Inferior parietal cortex (tissue), 1 donor: ENCODE data around the gene POTEB2.
"Not testable (repeated sequence)": the region's sequence is repeated elsewhere in the genome, so short reads cannot be mapped to it uniquely, and the experiment has no call there.

ENCODE experiments used
- DNase-seq: peaks from one replicate; pipeline ENCODE4 v3.0.0-alpha.2; 2016; ENCODE audit errors: extremely low spot score

The POTEB2 gene

GRCh38 chr15:20866214-20866613 is at the start of gene POTEB2:
Gene POTEB2 (minus strand): TSS chr15:20866314. CDS start chr15:20866281, 33 bp downstream.
- not testable (repeated sequence) for DNase-seq

GRCh38 chr15:20879916-20880315 is 13.8 kb upstream of the POTEB2 start:
- DNase-seq: not testable (repeated sequence)

GRCh38 chr15:20878464-20878863 is 12.3 kb upstream of the POTEB2 start:
- DNase-seq: not testable (repeated sequence)

GRCh38 chr15:20877819-20878218 is 11.7 kb upstream of the POTEB2 start:
- not testable (repeated sequence) for DNase-seq
